ENCODE data around the gene ISG20. TPM values are rescaled to one million over a fixed set of nuclear protein-coding genes. Genes with fewer than 3 reads are reported as not detected.

ISG20 gene
- polyA plus RNA-seq, 1 experiment: 4.2 TPM

DNA sequence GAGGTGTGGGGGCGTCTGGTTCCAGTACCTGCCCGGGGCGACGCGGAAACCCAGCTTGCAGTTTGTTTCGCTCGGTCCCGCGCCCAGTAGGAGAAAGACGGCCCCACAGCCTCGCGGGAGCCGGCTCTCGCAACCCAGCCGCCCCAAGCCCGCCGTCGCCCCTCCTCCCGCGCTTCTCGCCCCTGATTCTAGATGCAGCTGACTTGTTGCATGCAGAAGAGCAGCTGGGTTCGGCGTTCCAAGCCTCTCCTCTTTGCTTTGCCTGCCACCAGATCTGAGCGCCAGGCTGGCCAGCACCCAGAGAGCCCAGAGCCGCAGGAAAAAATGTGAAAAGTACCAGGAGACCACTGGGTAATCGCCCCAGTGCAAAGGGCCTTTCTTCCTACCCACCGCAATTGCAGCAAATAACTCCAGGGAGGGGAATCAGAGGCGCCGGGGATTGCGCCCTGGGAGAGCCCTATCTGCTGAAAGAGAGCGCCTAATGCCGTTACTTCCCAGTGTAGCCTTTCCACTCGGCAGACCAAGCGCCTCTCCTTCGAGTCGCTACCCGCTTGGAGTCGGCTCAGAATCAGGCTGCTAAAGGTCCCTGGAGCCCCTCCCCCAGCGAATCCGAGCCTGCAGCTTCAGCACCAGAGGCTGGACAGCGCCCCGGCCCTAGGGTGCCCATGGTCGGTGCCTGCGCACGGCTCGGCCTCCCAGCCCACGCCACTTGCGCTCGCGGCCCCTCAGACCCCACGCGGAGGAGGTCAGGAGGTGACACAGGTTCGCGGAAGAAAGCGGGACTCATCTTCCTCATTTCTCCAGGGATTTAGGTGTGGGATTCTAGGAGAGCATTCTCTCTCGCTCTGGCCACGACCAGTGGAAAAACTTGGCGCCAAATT, 33.4 kb upstream of the ISG20 start:
- TF ChIP-seq CTCF (IDR thresholded peaks at IDR 0.05; ENCODE audit: insufficient read depth, low read depth, low read length): no peak
- no peak for DNase-seq (ENCODE audit: low read depth)
- Histone ChIP-seq H3K4me3 (ENCODE audit: low read depth, low read length) (no peak overlapping the region), H3K27me3 (ENCODE audit: control insufficient read depth, insufficient read depth, low read length) (peaks cover 27% of the 10 kb centered on the region), H3K36me3 (ENCODE audit: control insufficient read depth, insufficient read depth, low read length) (no peaks in the 10 kb centered on the region)
- CTCF ChIA-PET: no interaction called here
- POLR2A ChIA-PET: no interaction called here

- H3K36me3 ChIP-seq (ENCODE audit: control insufficient read depth, insufficient read depth, low read length): no peaks in the 10 kb centered on the region
- TF ChIP-seq CTCF (IDR thresholded peaks at IDR 0.05; ENCODE audit: insufficient read depth, low read depth, low read length): no peak
- no peak overlapping the region for H3K4me3 ChIP-seq (ENCODE audit: low read depth, low read length)
- H3K27me3 ChIP-seq (ENCODE audit: control insufficient read depth, insufficient read depth, low read length): peaks cover 27% of the 10 kb centered on the region
- ChIA-PET CTCF (no interaction called here), POLR2A (no interaction called here)
- no peak for DNase-seq (ENCODE audit: low read depth)
Observed at GRCh38 chr15:88606070-88606794, 32.6 kb upstream of the ISG20 start.

GRCh38 chr15:88607951-88608350, 30.9 kb upstream of the ISG20 start:
- DNase-seq (ENCODE audit: low read depth): no peak
- Histone ChIP-seq H3K4me3 (ENCODE audit: low read depth, low read length) (no peak overlapping the region), H3K27me3 (ENCODE audit: control insufficient read depth, insufficient read depth, low read length) (peaks cover 27% of the 10 kb centered on the region), H3K36me3 (ENCODE audit: control insufficient read depth, insufficient read depth, low read length) (no peaks in the 10 kb centered on the region)
- CTCF ChIA-PET: no interaction called here
- POLR2A ChIA-PET: no interaction called here
- TF ChIP-seq CTCF (IDR thresholded peaks at IDR 0.05; ENCODE audit: insufficient read depth, low read depth, low read length): no peak

DNA sequence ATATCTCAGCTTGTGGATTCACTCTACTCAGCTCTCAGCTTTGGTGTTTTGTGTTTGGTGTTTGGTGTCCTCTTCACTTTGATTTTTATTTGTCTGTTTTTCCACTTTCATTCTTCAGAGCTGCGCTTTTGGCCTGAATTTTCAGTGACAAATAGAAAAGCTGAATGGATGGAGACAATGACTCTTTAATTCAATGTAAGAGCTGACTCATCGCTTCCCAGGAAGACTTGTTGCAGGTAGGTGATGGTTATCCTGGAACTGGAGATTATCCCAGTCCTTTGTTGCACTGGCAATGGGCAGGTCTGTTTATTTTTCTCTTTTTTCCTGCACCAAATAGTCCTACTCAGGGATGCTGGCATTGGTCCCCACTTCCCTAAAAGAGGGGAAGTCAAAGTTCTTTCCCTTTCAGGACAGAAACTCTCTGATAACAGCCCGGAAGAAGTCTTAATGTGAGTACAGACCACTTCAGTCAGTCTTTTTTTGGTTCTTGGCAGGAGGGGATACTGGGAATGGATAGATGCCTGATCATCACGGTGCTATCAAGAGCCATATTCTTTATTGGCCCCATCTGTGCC, 30.1 kb upstream of the ISG20 start:
- CTCF ChIA-PET: interaction anchor here (0.9 to 1.3 kb wide), 2 partner anchors 9 to 22 kb away, joined by 3 to 5 read pairs; no protein-coding TSS in a partner anchor
- POLR2A ChIA-PET: no interaction called here
- no peak for TF ChIP-seq CTCF (IDR thresholded peaks at IDR 0.05; ENCODE audit: insufficient read depth, low read depth, low read length)
- H3K36me3 ChIP-seq (ENCODE audit: control insufficient read depth, insufficient read depth, low read length): no peaks in the 10 kb centered on the region
- H3K27me3 ChIP-seq (ENCODE audit: control insufficient read depth, insufficient read depth, low read length): peaks cover 27% of the 10 kb centered on the region
- DNase-seq (ENCODE audit: low read depth): no peak
- H3K4me3 ChIP-seq (ENCODE audit: low read depth, low read length): no peak overlapping the region

Measured in BJ (cell line).